PC-3 (cell line): Measurements from ENCODE around the gene GABRA6.

ENCODE experiments used
- CTCF ChIP-seq: fragments of 300-600 bp; sonication (generic); conservative IDR thresholded peaks from 2 replicates; pipeline ENCODE4 v1.5.1; 2017; ENCODE audit warnings: antibody characterized with exemption, low read depth, mild to moderate bottlenecking, low read length
- EZH2 ChIP-seq: fragments of 300-600 bp; sonication (generic); IDR thresholded peaks from one replicate; pipeline ENCODE4 v1.6.1; 2017; ENCODE audit warnings: antibody characterized with exemption, mild to moderate bottlenecking, low read length; ENCODE audit not compliant: unreplicated experiment
- EZH2phosphoT487 ChIP-seq: fragments of 300-600 bp; sonication (generic); IDR thresholded peaks from 2 replicates; pipeline ENCODE4 v1.6.1; 2018; ENCODE audit warnings: mild to moderate bottlenecking, antibody characterized with exemption, low read length, borderline replicate concordance

DNA sequence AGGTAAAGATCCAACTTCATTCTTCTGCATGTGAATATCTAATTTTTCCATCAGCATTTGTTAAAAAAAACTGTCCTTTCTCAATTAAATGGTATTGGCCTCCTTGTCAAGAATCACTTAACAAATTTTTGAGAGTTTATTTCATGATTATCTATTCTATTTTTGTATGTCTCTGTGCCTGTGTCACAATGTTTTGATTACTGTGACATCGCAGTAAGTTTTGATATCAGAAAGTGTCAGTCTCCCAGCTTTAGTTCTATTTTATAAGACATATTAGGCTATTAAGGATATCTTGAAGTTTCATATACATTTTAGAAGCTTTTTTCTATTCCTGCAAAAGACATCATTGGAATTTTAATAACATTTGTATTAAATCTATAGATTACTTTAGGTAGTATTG lies 33.6 kb downstream of the GABRA6 start:
- TF ChIP-seq CTCF, result no peak
- no peak for TF ChIP-seq EZH2phosphoT487
- TF ChIP-seq EZH2, result no peak
